Caco-2 (cell line): ENCODE data around the gene NLGN1. TPM values are rescaled to one million over a fixed set of nuclear protein-coding genes. Genes with fewer than 3 reads are reported as not detected.

Experiments
- BruUV-seq: library from RNA; stranded (reverse); fragments of 400-500 nt; replicated peaks from 2 replicates; lab custom pipeline; 2021; lab: Mats Ljungman, UMichigan
- CTCF ChIA-PET: fragments of 300-600 bp; sonication (Branson Sonifier 250); formaldehyde crosslinking; loops from one replicate; lab custom pipeline; 2022; ENCODE audit warnings: antibody characterized with exemption; lab: Charles Lee
- POLR2A ChIA-PET: fragments of 300-600 bp; sonication (Branson Sonifier 250); formaldehyde crosslinking; loops from one replicate; lab custom pipeline; 2022; ENCODE audit warnings: antibody characterized with exemption; lab: Charles Lee
- DNase-seq, 2 experiments: peaks; one replicate each; pipeline versions ENCODE4 v3.0.0 to v3.0.0-alpha.2; 2020 to 2022
- H3K27me3 ChIP-seq: replicated peaks from 2 replicates; pipeline ENCODE4 v1.6.0; 2011; ENCODE audit warnings: low read length; ENCODE audit not compliant: control insufficient read depth, insufficient read depth
- H3K36me3 ChIP-seq: 2 replicates; pipeline ENCODE4 v1.5.1; 2011; ENCODE audit warnings: low read length; ENCODE audit not compliant: control insufficient read depth, insufficient read depth
- H3K4me1 ChIP-seq: fragments of 250-450 bp; sonication (Bioruptor Pico); 2 replicates; pipeline ENCODE4 v1.5.1; 2020; ENCODE audit warnings: mild to moderate bottlenecking
- H3K4me3 ChIP-seq: 2 replicates; pipeline ENCODE4 v1.5.1; 2011; ENCODE audit warnings: low read depth, mild to moderate bottlenecking, control low read depth, low read length
- H3K9me3 ChIP-seq: fragments of 250-450 bp; sonication (Bioruptor Pico); 2 replicates; pipeline ENCODE4 v1.5.1; 2020; ENCODE audit warnings: mild to moderate bottlenecking, moderate library complexity
- H3K27ac Mint-ChIP-seq: one replicate; pipeline ENCODE4 v1.8.0; 2022; ENCODE audit warnings: mixed read lengths; ENCODE audit not compliant: unreplicated experiment
- H3K27me3 Mint-ChIP-seq: one replicate; pipeline ENCODE4 v1.8.0; 2022; ENCODE audit warnings: mixed read lengths; ENCODE audit not compliant: insufficient read depth, unreplicated experiment
- H3K36me3 Mint-ChIP-seq: one replicate; pipeline ENCODE4 v1.8.0; 2022; ENCODE audit warnings: mild to moderate bottlenecking, mixed read lengths; ENCODE audit not compliant: insufficient read depth, unreplicated experiment
- H3K4me1 Mint-ChIP-seq: one replicate; pipeline ENCODE4 v1.8.0; 2022; ENCODE audit warnings: low read depth, mixed read lengths; ENCODE audit not compliant: unreplicated experiment
- H3K4me3 Mint-ChIP-seq: one replicate; pipeline ENCODE4 v1.8.0; 2022; ENCODE audit warnings: mild to moderate bottlenecking, moderate library complexity, mixed read lengths; ENCODE audit not compliant: unreplicated experiment
- H3K9me3 Mint-ChIP-seq: one replicate; pipeline ENCODE4 v1.8.0; 2022; ENCODE audit warnings: mixed read lengths; ENCODE audit not compliant: unreplicated experiment
- CTCF ChIP-seq, 2 experiments: fragments of 200-600 bp in 1 of 2; IDR thresholded peaks; 1 replicate in 1 of 2; 2 replicates in 1 of 2; pipeline versions ENCODE4 v1.5.1 to v1.8.0; 2011 to 2022; ENCODE audit warnings: antibody characterized with exemption in 1 of 2, control low read depth in 1 of 2, inconsistent platforms in 1 of 2, low read depth in 1 of 2, low read length in 1 of 2, mild to moderate bottlenecking in 1 of 2, moderate library complexity in 1 of 2; ENCODE audit not compliant: insufficient read depth in 1 of 2, severe bottlenecking in 1 of 2, unreplicated experiment in 1 of 2
- intact Hi-C: fragments of 100-400 bp; cut with micrococcal nuclease; formaldehyde crosslinking; loops from one replicate; pipeline ENCODE4 v1.10.0; 2022; ENCODE audit not compliant: unreplicated experiment
- total RNA-seq: library from RNA; stranded (reverse); gene quantifications from 2 replicates; pipeline ENCODE4 v1.2.3, GENCODE V29; 2022

Gene NLGN1
- total RNA-seq, 1 experiment from 2014 or later: not detected

- Histone ChIP-seq H3K27me3 (no peaks in the 10 kb centered on the region), H3K36me3 (no peaks in the 10 kb centered on the region), H3K4me1 (no peaks in the 10 kb centered on the region), H3K4me3 (no peak overlapping the region), H3K9me3 (no peaks in the 10 kb centered on the region)
- TF ChIP-seq CTCF (IDR thresholded peaks at IDR 0.05; ENCODE audit: insufficient read depth in 1 of 2, low read depth in 1 of 2, low read length in 1 of 2, severe bottlenecking in 1 of 2, unreplicated experiment in 1 of 2): no peak
- BruUV-seq: no TSS peak
- Mint-ChIP-seq H3K4me1 (no peaks in the 10 kb centered on the region), H3K36me3 (no peaks in the 10 kb centered on the region), H3K4me3 (no peak overlapping the region), H3K27ac (no peak overlapping the region), H3K9me3 (no peaks in the 10 kb centered on the region), H3K27me3 (no peaks in the 10 kb centered on the region)
- ChIA-PET POLR2A (no interaction called here), CTCF (no interaction called here)
- intact Hi-C loops: no loop called here
- DNase-seq: no peak
These were observed 356.0 kb downstream of the NLGN1 start for GRCh38 chr3:173753593-173753992.

DNA sequence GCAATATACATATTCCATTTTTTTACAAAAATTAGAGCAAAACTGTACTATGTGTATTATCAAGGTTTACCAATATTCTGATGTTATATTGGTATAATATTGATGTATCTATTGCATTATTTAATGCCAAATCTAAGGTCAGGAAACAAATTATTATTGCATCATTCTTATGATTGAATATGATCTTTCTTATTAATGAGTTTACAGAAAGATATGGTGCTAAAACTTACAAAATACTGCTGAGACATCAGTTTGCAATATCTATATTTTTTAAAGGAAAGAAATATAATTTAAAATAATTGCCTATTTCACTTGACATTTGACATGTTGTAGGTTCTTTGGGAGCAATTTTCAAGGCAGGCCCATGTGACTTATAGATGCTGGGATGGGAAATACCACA lies 357.6 kb downstream of the NLGN1 start:
- Mint-ChIP-seq H3K27ac (no peak overlapping the region), H3K9me3 (no peaks in the 10 kb centered on the region), H3K36me3 (no peaks in the 10 kb centered on the region), H3K4me3 (no peak overlapping the region), H3K27me3 (no peaks in the 10 kb centered on the region), H3K4me1 (no peaks in the 10 kb centered on the region)
- ChIA-PET CTCF (no interaction called here), POLR2A (no interaction called here)
- H3K36me3 ChIP-seq: no peaks in the 10 kb centered on the region
- no peaks in the 10 kb centered on the region for H3K4me1 ChIP-seq
- TF ChIP-seq CTCF (IDR thresholded peaks at IDR 0.05; ENCODE audit: insufficient read depth in 1 of 2, low read depth in 1 of 2, low read length in 1 of 2, severe bottlenecking in 1 of 2, unreplicated experiment in 1 of 2): no peak
- DNase-seq: no peak
- no peaks in the 10 kb centered on the region for H3K27me3 ChIP-seq
- intact Hi-C loops: no loop called here
- no peak overlapping the region for H3K4me3 ChIP-seq
- H3K9me3 ChIP-seq: no peaks in the 10 kb centered on the region
- BruUV-seq: no TSS peak

- intact Hi-C loops: no loop called here
- BruUV-seq: no TSS peak
- Histone ChIP-seq H3K36me3 (no peaks in the 10 kb centered on the region), H3K27me3 (no peaks in the 10 kb centered on the region), H3K4me3 (no peak overlapping the region), H3K4me1 (no peaks in the 10 kb centered on the region), H3K9me3 (no peaks in the 10 kb centered on the region)
- Mint-ChIP-seq H3K27ac (no peak overlapping the region), H3K36me3 (no peaks in the 10 kb centered on the region), H3K4me3 (no peak overlapping the region), H3K4me1 (no peaks in the 10 kb centered on the region), H3K27me3 (peaks cover 8% of the 10 kb centered on the region), H3K9me3 (no peaks in the 10 kb centered on the region)
- no peak for DNase-seq
- POLR2A ChIA-PET: no interaction called here
- CTCF ChIA-PET: no interaction called here
- no peak for TF ChIP-seq CTCF (IDR thresholded peaks at IDR 0.05; ENCODE audit: insufficient read depth in 1 of 2, low read depth in 1 of 2, low read length in 1 of 2, severe bottlenecking in 1 of 2, unreplicated experiment in 1 of 2)
These were observed 363.6 kb downstream of the NLGN1 start for GRCh38 chr3:173761161-173761560.
